ENCODE data around the gene TNRC18. TPM values are rescaled to one million over a fixed set of nuclear protein-coding genes. Genes with fewer than 3 reads are reported as not detected.
"Not testable (repeated sequence)": the region's sequence is repeated elsewhere in the genome, so short reads cannot be mapped to it uniquely, and the experiment has no call there.

The TNRC18 gene
- total RNA-seq, 2 experiments from 2014 or later = 43.8 to 44.2 TPM

- DNase-seq = no peak
- no peaks in the 10 kb centered on the region for H3K4me1 Mint-ChIP-seq (ENCODE audit: low read depth)
- ATAC-seq = no peak
- CTCF ChIA-PET = no interaction called here
- peaks cover 3% of the 10 kb centered on the region for H3K27me3 Mint-ChIP-seq
- no peak overlapping the region for H3K27ac Mint-ChIP-seq
- intact Hi-C loops (cut with micrococcal nuclease) = no loop called here
- no peaks in the 10 kb centered on the region for H3K36me3 Mint-ChIP-seq (ENCODE audit: low read depth)
- H3K4me3 Mint-ChIP-seq = no peak overlapping the region
- POLR2A ChIA-PET = no interaction called here
- TF ChIP-seq CTCF (IDR thresholded peaks at IDR 0.05) = no peak
- H3K9me3 Mint-ChIP-seq = no peaks in the 10 kb centered on the region
Measured at GRCh38 chr7:5265320-5266190, 158.1 kb downstream of the TNRC18 start.

DNA sequence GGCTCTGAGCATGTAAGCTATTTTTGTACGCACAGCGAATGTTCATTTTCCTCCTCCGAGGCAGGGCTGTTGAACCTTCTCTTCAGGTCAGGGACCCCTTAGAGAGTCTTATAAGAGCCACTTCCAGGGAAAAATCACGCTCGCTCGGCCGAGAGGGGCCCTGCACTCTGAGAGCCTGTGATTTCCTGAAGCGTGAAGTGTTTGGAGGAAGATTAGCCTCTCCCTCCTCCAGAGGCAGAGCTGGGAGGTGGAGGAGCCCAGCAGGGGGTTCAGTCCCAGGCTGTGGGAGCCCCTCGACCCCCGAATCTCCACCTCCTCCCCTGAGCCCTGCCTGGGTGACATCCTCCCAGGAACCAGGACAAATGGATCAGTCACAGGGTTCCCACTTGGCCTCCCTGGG lies 160.6 kb downstream of the TNRC18 start:
- ATAC-seq; DNase-seq; POLR2A ChIA-PET; H3K36me3 Mint-ChIP-seq (ENCODE audit: low read depth); H3K27ac Mint-ChIP-seq; H3K4me3 Mint-ChIP-seq; CTCF ChIA-PET; intact Hi-C loops (cut with micrococcal nuclease); H3K27me3 Mint-ChIP-seq; H3K9me3 Mint-ChIP-seq; H3K4me1 Mint-ChIP-seq (ENCODE audit: low read depth): not testable (repeated sequence)

DNA sequence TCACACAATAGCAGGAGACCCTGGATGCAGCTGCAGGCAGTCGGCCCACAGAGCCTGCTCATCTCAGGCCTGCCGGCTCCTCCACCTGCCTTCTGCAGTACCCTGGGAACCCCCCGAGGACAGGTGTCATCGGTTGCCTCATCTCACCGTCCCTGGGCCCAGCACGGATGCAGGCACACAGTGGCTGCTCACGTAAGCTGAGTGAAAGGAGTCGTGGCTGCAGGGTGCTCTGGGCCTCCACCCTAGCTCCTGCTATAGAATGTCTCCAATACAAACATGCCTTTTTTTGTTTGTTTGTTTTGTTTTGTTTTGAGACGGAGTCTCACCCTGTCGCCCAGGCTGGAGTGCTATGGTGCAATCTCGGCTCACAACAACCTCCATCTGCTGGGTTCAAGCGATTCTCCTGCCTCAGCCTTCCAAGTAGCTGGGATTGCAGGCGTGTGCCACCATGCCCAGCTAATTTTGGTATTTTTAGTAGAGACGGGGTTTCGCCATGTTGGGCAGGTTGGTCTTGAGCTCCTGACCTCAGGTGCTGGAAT lies 163.0 kb downstream of the TNRC18 start:
- H3K27me3 Mint-ChIP-seq; H3K9me3 Mint-ChIP-seq; POLR2A ChIA-PET; H3K4me1 Mint-ChIP-seq (ENCODE audit: low read depth); H3K4me3 Mint-ChIP-seq; CTCF ChIA-PET; intact Hi-C loops (cut with micrococcal nuclease); H3K36me3 Mint-ChIP-seq (ENCODE audit: low read depth); H3K27ac Mint-ChIP-seq; DNase-seq; ATAC-seq: not testable (repeated sequence)

Other genes starting within 250 kb of the TNRC18 start
- 10 to 100 TPM; 39.3 to 39.5 TPM for gene WIPI2, start 233.6 kb downstream of the TNRC18 start, total RNA-seq
- gene SLC29A4, start 140.9 kb downstream of the TNRC18 start, total RNA-seq = 1 to 10 TPM; 2.5 to 2.9 TPM
- gene FBXL18, start 90.0 kb upstream of the TNRC18 start, total RNA-seq = 1 to 10 TPM; 7.5 to 7.7 TPM
- 1,000 to 10,000 TPM; 9,410 to 9,639 TPM for gene ACTB, start 106.8 kb upstream of the TNRC18 start, total RNA-seq
- gene FSCN1, start 169.0 kb upstream of the TNRC18 start, total RNA-seq = 10 to 100 TPM; 24.5 to 25.2 TPM